Prostate gland (tissue), 2 donors: ENCODE results near the gene C1orf185.

Experiments
- CTCF ChIP-seq, 4 experiments: fragments of 200-600 bp in 2 of 4; fragments of 450-650 bp in 2 of 4; sonication (generic) in 2 of 4; IDR thresholded peaks; 1 replicate in 3 of 4; 2 replicates in 1 of 4; pipeline ENCODE4 v1.5.1; 2016 to 2019; ENCODE audit warnings: antibody characterized with exemption in 4 of 4, mild to moderate bottlenecking in 2 of 4, moderate library complexity in 2 of 4
- POLR2AphosphoS5 ChIP-seq: sonication (generic); formaldehyde crosslinking; IDR thresholded peaks from one replicate; pipeline ENCODE4 v1.6.1; 2017; ENCODE audit warnings: antibody characterized with exemption

GRCh38 chr1:51073456-51073855 is 28.6 kb upstream of the C1orf185 start:
- no peak for TF ChIP-seq CTCF (IDR thresholded peaks at IDR 0.05)
- TF ChIP-seq POLR2AphosphoS5, result no peak
